ENCODE measurements around the gene COTL1.

COTL1 gene

DNA sequence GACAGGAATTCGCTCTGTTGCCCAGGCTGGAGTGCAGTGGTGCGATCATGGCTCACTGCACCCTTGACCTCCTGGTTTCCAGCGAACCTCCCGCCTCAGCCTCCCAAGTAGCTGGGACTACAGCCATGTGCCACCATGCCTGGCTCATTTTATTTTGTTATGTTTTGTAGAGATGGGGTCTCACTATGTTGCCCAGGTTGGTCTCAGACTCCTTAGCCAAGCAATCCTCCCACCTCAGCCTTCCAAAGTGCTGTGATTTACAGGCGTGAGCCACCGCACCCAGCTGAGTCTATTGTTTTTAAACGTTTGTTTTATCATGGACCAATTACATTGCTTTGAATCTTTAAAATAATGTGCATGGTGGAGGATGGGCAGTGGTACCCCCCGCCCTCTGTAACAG lies 28.9 kb downstream of the COTL1 start:
- H3F3A ChIP-seq (ENCODE audit: insufficient read depth) = 0 out of 2 replicates have a peak, but pooled peaks cover 9% of the 10 kb centered on the region
- H3K27ac ChIP-seq (ENCODE audit: low read depth, low read length) = no peak overlapping the region
- no peaks in the 10 kb centered on the region for H4K20me1 ChIP-seq (ENCODE audit: low read depth, low read length)
- peaks cover 53% of the 10 kb centered on the region for H3K79me2 ChIP-seq (ENCODE audit: insufficient read depth, low read length)
- H3K27me3 ChIP-seq (ENCODE audit: low read length) = no peaks in the 10 kb centered on the region
- H3K9me2 ChIP-seq (replicated peaks; ENCODE audit: insufficient read depth, low read length) = no peaks in the 10 kb centered on the region
- H3K4me3 ChIP-seq (ENCODE audit: insufficient read depth, low read length, poor library complexity, severe bottlenecking) = no peak overlapping the region
- no peak overlapping the region for H2AFZ ChIP-seq (ENCODE audit: low read depth, low read length, severe bottlenecking)
- H3K36me3 ChIP-seq (ENCODE audit: low read length) = no peaks in the 10 kb centered on the region; the same call in 1 of the 2 replicates
- no peak for TF ChIP-seq EZH2phosphoT487 (conservative IDR thresholded peaks at IDR 0.05; ENCODE audit: low read length)
- TF ChIP-seq, protein P1, sequence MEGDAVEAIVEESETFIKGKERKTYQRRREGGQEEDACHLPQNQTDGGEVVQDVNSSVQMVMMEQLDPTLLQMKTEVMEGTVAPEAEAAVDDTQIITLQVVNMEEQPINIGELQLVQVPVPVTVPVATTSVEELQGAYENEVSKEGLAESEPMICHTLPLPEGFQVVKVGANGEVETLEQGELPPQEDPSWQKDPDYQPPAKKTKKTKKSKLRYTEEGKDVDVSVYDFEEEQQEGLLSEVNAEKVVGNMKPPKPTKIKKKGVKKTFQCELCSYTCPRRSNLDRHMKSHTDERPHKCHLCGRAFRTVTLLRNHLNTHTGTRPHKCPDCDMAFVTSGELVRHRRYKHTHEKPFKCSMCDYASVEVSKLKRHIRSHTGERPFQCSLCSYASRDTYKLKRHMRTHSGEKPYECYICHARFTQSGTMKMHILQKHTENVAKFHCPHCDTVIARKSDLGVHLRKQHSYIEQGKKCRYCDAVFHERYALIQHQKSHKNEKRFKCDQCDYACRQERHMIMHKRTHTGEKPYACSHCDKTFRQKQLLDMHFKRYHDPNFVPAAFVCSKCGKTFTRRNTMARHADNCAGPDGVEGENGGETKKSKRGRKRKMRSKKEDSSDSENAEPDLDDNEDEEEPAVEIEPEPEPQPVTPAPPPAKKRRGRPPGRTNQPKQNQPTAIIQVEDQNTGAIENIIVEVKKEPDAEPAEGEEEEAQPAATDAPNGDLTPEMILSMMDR (IDR thresholded peaks at IDR 0.05; ENCODE audit: insufficient read depth, low read length, poor library complexity, severe bottlenecking) = no peak
- no peak overlapping the region for H3K9ac ChIP-seq (ENCODE audit: low read length)
- no peaks in the 10 kb centered on the region for H3K9me3 ChIP-seq (ENCODE audit: insufficient read depth, low read length)
- no peak overlapping the region for H3K4me2 ChIP-seq (ENCODE audit: low read depth, low read length, poor library complexity, severe bottlenecking)

DNA sequence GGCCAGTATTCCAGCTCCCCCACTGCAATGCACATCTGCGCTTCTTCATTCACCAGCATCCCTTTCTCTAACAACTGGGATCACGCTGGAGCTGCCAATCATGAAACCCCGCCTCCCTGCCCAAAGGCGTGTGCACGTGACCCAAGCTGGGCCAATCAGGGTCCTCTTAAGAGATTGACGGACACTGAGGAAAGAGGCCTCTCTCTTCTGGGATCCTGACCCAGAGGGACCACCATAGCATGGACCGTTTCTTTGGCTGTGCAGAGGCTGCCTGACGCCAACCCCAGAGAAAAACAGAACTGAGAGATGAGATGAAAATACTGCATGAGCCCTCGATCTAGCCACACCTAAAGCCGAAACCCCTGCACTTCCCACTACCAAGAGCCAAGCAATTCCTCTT lies 32.0 kb downstream of the COTL1 start:
- H3K4me3 ChIP-seq (ENCODE audit: insufficient read depth, low read length, poor library complexity, severe bottlenecking) = no peak overlapping the region
- peaks cover 46% of the 10 kb centered on the region for H3K79me2 ChIP-seq (ENCODE audit: insufficient read depth, low read length)
- no peaks in the 10 kb centered on the region; the same call in 1 of the 2 replicates for H3K36me3 ChIP-seq (ENCODE audit: low read length)
- H3K9me3 ChIP-seq (ENCODE audit: insufficient read depth, low read length) = no peaks in the 10 kb centered on the region
- TF ChIP-seq EZH2phosphoT487 (conservative IDR thresholded peaks at IDR 0.05; ENCODE audit: low read length) = no peak
- TF ChIP-seq, protein P1 (IDR thresholded peaks at IDR 0.05; ENCODE audit: insufficient read depth, low read length, poor library complexity, severe bottlenecking) = no peak
- H4K20me1 ChIP-seq (ENCODE audit: low read depth, low read length) = no peaks in the 10 kb centered on the region
- peak overlapping the region; percentile 21; the same call in 1 of the 2 replicates for H3K27ac ChIP-seq (ENCODE audit: low read depth, low read length)
- no peak overlapping the region for H2AFZ ChIP-seq (ENCODE audit: low read depth, low read length, severe bottlenecking)
- H3K27me3 ChIP-seq (ENCODE audit: low read length) = no peaks in the 10 kb centered on the region
- H3K4me2 ChIP-seq (ENCODE audit: low read depth, low read length, poor library complexity, severe bottlenecking) = peak overlapping the region; percentile 18
- H3K9me2 ChIP-seq (replicated peaks; ENCODE audit: insufficient read depth, low read length) = no peaks in the 10 kb centered on the region
- H3K9ac ChIP-seq (ENCODE audit: low read length) = no peak overlapping the region
- H3F3A ChIP-seq (ENCODE audit: insufficient read depth) = 0 out of 2 replicates have a peak, but pooled peaks cover 5% of the 10 kb centered on the region

DNA sequence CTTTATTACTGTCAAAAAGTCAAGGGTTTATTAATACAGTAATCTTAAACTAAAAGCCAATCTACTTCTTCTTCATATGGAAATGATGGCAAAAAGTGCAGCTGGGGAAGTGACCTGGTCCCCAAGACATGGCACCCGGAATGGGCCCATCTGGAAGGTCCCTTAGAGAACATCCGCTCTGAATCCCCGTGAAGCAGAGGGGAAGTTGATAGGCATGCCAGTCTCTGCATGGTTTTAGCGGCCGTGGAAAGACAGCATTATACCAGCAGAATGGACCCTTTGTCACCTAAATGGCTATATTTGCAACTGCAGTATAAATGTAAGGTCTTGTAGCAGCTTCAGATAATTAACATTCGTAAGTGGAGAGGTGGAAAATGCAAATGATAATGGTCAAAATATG lies 32.4 kb downstream of the COTL1 start:
- Histone ChIP-seq H3K4me3 (ENCODE audit: insufficient read depth, low read length, poor library complexity, severe bottlenecking) (no peak overlapping the region), H3K4me2 (ENCODE audit: low read depth, low read length, poor library complexity, severe bottlenecking) (no peak overlapping the region), H3K9me2 (replicated peaks; ENCODE audit: insufficient read depth, low read length) (no peaks in the 10 kb centered on the region), H3K27me3 (ENCODE audit: low read length) (no peaks in the 10 kb centered on the region), H3K79me2 (ENCODE audit: insufficient read depth, low read length) (peaks cover 42% of the 10 kb centered on the region), H3K36me3 (ENCODE audit: low read length) (no peaks in the 10 kb centered on the region; the same call in 1 of the 2 replicates), H2AFZ (ENCODE audit: low read depth, low read length, severe bottlenecking) (no peak overlapping the region), H3K27ac (ENCODE audit: low read depth, low read length) (no peak overlapping the region), H3F3A (ENCODE audit: insufficient read depth) (0 out of 2 replicates have a peak, but pooled peaks cover 5% of the 10 kb centered on the region), H4K20me1 (ENCODE audit: low read depth, low read length) (no peaks in the 10 kb centered on the region), H3K9me3 (ENCODE audit: insufficient read depth, low read length) (no peaks in the 10 kb centered on the region), H3K9ac (ENCODE audit: low read length) (no peak overlapping the region)
- TF ChIP-seq, protein P1 (IDR thresholded peaks at IDR 0.05; ENCODE audit: insufficient read depth, low read length, poor library complexity, severe bottlenecking) = no peak
- TF ChIP-seq EZH2phosphoT487 (conservative IDR thresholded peaks at IDR 0.05; ENCODE audit: low read length) = no peak
